SIG-M5 (cell line): Measurements from ENCODE around the gene NXF3.
"Not testable (repeated sequence)": the region's sequence is repeated elsewhere in the genome, so short reads cannot be mapped to it uniquely, and the experiment has no call there.

Source experiments
- DNase-seq: peaks from one replicate; lab custom pipeline; 2025; lab: John Stamatoyannopoulos, UW

The NXF3 gene, protein sequence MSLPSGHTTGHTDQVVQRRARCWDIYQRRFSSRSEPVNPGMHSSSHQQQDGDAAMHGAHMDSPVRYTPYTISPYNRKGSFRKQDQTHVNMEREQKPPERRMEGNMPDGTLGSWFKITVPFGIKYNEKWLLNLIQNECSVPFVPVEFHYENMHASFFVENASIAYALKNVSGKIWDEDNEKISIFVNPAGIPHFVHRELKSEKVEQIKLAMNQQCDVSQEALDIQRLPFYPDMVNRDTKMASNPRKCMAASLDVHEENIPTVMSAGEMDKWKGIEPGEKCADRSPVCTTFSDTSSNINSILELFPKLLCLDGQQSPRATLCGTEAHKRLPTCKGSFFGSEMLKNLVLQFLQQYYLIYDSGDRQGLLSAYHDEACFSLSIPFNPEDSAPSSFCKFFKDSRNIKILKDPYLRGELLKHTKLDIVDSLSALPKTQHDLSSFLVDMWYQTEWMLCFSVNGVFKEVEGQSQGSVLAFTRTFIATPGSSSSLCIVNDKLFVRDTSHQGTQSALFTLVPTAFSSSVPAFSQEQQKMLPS

DNA sequence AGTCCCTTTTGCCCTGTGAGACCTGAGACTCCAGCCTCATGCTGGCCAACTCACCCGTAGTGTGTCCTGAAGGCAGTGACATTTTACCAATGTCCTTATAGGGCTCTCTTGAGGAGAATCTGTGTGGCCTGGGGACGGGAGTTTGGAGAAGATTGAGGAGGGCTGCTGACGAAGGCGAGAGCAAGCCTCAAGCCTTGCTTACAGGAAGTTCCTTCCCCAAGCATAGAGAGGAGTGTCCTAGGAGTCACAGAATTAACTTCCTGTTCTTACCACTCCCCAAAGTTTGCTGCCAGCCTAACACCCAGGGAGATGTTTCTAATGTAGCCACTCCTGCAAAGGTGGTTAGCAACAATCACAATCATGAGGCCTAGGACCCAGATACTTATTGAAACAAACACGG, at the start of gene NXF3:
Gene NXF3 (minus strand): TSS at position 202 of the 400 bp plus-strand sequence. CDS start 120 bp downstream, at position 82.
- DNase-seq = peak; percentile 30

DNA sequence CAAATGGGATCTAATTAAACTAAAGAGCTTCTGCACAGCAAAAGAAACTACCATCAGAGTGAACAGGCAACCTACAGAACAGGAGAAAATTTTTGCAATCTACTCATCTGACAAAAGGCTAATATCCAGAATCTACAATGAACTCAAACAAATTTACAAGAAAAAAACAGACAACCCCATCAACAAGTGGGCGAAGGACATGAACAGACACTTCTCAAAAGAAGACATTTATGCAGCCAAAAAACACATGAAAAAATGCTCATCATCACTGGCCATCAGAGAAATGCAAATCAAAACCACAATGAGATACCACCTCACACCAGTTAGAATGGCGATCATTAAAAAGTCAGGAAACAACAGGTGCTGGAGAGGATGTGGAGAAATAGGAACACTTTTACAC, 43.6 kb upstream of the NXF3 start:
- not testable (repeated sequence) for DNase-seq

DNA sequence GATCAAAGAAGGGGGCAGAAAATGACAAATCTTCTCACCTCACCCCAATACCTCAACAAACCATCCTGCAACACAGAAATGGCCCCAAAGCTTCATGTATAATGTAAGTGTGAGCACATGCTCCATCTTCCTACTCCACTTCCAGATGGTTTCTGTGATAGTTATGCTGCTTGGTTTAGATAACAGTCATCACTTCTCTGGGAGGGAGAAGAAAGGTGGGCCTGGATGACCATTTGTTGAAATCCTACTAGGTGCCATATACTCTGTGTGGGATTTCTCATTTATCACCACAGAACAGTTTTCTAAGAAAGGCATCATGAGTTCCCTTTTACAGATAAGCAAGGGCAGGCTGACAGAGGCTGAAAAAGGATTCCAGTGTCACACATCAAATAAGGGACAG, 31.3 kb upstream of the NXF3 start:
- no peak for DNase-seq

DNA sequence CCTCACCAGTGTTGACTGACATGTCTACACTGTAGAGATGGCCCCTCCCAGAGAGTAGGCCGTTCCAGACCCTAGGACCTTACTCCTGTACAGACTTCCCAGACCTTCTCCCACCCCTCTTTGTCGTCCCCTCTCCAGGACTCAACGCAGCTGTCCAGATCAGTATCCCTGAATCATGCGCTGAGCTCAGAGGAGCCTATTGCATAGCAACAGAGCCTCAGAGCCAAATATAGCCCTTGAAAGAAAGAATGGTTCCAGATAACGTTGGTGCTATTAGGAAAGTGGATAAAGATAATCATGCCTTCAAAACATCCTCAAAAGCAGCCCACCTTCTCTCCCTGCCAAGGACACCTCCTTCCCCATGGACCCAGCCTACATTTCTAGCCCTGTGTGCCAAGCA, 27.8 kb upstream of the NXF3 start:
- no peak for DNase-seq

DNA sequence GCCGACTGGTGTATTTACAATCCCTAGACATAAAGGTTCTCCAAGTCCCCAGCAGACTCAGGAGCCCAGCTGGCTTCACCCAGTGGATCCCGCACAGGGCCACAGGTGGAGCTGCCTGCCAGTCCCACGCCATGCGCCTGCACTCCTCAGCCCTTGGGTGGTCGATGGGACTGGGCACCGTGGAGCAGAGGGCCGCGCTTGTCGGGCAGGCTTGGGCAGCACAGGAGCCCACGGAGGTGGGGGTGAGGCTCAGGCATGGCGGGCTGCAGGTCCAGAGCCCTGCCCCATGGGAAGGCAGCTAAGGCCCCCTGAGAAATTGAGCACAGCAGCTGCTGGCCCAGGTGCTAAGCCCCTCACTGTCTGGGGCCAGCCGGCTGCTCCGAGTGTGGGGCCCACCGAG, 24.0 kb upstream of the NXF3 start:
- not testable (repeated sequence) for DNase-seq

DNA sequence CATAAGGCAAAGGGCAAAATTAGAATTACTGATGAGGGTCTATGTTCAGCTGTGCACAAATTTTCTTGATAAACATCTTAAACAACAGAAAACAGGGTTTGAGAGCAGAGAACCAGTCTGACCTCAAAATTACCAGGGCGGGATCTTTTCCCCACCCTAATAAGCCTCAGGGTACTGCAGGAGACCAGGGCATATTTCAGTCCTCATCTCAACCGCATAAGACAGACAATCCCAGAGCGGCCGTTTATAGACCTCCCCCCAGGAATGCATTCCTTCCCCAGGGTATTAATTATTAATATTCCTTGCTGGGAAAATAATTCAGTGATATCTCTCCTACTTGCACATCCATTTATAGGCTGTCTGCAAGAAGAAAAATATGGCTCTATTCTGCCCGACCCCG, 16.6 kb upstream of the NXF3 start:
- not testable (repeated sequence) for DNase-seq

DNA sequence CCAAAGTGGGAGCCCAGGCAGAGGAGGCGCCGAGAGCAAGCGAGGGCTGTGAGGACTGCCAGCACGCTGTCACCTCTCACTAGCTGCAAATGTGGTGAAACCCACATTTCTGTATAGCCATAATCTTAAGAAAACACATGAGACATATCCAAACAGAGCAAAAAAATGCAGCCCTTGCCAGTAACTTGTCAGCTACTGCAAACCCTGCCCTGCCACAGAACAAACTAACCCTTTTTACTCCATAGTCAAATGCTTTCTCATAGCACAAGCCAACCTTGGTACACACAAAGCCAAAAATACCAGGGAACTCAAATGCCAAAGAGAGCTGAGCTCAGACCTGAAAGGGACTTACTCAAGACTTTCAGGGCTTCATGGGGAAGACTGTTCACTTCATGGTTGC, 14.9 kb upstream of the NXF3 start:
- no peak for DNase-seq

DNA sequence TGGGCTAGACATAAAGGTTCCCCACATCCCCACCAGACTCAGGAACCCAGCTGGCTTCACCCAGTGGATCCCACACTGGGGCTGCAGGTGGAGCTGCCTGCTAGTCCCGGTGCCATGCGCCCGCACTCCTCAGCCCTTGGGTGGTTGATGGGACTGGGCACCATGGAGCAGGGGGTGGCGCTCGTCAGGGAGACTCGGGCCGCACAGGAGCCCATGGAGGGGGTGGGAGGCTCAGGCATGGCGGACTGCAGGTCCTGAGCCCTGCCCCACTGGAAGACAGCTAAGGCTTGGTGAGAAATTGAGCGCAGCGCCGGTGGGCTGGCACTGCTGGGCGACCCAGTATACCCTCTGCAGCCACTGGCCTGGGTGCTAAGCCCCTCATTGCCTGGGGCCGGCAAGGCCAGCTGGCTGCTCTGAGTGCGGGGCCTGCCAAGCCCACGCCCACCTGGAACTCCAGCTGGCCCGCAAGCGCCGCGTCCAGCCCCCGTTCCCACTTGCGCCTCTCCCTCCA, 14.3 kb upstream of the NXF3 start:
- DNase-seq = not testable (repeated sequence)

DNA sequence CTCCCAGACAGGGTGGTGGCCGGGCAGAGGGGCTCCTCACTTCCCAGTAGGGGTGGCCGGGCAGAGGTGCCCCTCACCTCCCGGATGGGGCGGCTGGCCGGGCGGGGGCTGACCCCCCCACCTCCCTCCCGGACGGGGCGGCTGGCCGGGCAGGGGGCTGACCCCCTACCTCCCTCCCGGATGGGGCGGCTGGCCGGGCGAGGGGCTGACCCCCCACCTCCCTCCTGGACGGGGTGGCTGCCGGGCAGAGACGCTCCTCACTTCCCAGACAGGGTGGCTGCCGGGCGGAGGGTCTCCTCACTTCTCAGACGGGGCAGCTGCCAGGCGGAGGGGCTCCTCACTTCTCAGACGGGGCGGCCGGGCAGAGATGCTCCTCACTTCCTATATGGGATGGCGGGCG, 11.4 kb upstream of the NXF3 start:
- not testable (repeated sequence) for DNase-seq

DNA sequence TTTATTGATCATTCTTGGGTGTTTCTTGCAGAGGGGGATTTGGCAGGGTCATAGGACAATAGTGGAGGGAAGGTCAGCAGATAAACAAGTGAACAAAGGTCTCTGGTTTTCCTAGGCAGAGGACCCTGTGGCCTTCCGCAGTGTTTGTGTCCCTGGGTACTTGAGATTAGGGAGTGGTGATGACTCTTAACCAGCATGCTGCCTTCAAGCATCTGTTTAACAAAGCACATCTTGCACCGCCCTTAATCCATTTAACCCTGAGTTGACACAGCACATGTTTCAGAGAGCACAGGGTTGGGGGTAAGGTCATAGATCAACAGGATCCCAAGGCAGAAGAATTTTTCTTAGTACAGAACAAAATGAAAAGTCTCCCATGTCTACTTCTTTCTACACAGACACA, 10.9 kb upstream of the NXF3 start:
- DNase-seq = not testable (repeated sequence)

DNA sequence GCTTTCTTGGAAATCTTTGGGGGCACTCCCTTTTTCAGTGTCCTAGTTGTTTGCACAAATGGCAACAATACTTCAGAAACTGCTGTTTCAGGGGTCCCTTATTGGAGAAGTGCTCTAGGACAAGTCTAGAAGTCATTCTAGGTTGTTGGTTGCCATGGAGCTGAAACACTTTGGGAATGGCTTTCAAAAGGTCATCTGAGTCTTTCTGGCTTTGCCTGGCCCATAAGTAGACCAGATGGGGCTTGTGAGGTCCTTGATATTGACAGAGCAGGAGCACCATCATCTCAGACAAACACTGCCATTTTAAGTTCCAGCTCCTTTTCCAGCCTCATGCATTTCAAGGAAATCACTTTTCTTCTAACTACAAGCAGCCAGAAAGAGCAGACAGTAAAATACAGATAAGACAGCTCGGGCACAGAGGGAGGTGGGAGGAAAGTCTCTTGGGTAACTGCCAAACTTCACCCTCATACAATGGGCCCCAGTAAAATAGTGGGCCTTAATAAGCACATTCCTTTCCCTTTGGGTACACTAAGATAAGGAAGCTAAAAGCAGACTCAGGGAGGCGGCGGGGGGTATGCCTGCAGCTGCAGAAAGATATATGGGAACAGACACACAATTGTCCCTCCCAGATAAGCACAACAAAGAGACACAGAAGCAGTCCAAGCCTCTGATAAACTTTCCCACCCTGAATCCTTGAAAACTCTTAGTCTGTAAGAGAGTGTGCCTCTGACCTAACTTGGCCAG, 8.5 kb upstream of the NXF3 start:
- no peak for DNase-seq

DNA sequence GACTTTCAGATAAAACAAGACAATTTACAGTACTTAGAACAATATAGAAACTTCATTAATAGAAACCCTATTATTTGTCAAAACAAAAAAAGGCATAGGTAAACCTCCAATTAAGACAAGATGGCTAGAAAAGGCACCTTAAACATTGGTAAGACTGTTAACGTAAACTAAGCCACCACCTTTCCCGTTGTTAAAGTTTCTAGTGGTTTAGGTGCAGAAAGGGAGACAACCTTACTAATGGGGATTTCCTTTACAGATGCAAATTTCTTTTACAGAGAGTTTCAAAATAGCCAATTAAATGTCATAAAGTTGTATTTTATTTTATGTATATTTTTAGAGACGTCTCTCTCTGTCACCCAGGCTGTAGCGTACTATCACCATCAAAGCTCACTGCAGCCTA, 7.5 kb upstream of the NXF3 start:
- no peak for DNase-seq

DNA sequence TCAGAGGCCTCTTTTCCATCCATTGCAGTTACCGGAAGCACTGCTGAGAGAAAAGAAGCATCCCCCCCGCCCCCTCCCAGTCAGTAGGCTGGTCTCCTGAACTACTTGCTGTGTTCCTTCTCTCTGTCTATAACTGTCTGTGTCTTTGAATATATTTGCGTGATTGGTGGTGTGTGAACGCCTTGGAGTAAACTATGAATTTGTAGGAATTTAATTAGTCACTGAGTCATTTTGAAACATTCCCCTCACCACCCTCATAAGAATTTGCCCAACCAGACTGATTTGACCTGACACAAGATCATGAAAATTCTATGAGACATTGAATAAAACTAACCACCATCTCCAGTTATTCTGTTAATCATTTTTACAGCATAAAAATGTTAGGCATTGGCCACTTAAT, 6.7 kb upstream of the NXF3 start:
- DNase-seq = no peak

DNA sequence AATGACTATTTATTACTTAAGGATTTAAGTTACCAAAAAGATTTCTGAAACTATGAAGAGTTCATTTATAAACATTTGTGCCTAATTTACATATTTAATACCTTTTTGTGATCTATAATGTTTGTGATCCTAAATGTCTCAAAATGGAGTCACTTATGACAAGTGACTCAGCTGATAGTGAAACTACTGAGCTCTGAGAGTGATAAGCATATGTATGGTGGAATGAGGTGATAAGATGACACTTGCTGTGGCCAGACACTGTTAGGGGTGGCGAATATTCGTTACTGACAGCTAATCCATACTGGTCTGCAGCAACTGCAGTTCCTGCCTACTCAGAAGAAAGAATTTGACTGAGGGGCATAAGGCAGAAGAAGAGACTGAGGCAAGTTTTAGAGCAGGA, 5.5 kb upstream of the NXF3 start:
- DNase-seq = no peak

DNA sequence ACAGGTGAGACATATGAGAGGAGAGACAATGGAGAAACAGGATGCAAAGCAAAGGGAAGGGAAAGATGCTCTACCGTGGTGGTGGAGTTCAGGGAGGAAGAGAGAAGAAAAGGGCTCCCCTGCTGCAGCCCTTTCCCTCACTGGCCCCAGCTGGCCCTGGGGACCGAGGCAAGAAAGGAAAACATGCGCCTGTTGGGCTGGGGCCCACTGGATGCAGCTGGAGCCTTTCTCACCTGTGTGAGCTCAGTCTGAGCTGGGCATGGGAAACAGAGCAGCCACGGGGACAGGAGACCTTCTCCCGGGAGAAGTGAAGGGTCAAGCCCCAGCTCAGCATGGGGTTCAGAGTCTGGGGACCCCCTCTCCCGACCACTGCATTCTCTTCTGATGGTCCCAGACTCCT, 11.9 kb downstream of the NXF3 start:
- no peak for DNase-seq

DNA sequence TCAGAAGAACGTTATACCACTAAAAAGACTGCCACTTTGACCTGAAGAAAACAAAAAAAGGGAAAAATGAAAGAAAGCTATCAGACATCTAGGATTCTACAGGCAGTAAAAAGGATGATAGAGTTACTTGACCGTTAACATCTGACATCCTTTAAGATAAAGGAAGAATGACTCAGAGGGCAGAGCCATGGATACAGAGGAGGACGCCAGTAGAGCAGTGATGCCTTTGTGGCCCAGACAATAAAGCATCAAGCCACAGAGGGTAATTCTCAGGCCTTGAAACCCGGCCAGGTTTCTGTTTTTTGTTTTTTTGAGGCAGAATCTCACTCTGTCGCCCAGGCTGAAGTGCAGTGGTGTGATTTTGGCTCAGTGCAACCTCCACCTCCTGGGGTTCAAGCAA, 19.5 kb downstream of the NXF3 start:
- DNase-seq = no peak

DNA sequence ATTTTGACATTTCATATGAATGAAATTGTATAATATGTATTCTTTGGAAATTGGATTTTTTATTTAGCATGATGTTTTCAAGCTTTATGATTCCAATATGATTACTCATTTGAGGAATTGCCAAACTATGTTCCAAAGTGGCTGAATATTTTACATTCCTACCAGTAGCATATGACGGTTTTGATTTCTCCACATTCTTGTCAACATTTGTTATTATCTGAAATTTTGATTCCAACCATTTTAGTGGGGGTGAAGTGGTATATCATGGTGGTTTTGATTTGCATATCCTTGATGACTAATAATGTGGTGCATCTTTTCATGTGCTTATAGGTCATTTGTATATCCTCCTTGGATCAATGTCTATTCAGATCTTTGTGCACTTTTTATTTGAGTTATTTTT, 26.3 kb downstream of the NXF3 start:
- no peak for DNase-seq

DNA sequence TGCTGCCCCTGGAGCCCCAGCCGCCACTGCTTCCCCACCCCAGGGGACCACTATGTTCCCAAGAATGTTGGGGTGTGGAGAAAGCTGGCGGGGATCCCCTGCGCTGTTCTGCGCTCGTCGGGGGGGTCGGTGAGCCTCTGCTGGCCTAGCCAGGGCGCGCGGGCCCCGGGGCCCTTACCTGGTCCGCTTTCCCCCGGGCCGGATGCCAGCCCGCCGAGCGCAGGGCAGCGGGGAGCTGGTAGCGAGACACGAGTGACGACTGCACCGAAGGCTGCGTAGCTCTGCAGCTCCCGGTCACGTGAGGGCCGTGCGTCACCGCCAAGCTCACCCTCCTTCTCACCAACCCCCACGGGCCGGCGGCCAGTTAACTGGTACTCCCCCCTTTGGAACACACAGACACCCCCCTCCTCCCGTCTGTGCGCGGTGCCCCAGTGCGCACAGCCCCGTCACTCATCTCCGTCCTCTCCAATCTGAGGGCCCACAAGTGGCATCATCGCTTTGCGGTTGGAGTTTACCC, 29.0 kb downstream of the NXF3 start, which contains the start of gene BEX1:
Gene BEX1 (minus strand): TSS at position 254 of the 517 bp plus-strand sequence. CDS start 897 bp downstream, outside the sequence.
- peak; percentile 20 for DNase-seq

DNA sequence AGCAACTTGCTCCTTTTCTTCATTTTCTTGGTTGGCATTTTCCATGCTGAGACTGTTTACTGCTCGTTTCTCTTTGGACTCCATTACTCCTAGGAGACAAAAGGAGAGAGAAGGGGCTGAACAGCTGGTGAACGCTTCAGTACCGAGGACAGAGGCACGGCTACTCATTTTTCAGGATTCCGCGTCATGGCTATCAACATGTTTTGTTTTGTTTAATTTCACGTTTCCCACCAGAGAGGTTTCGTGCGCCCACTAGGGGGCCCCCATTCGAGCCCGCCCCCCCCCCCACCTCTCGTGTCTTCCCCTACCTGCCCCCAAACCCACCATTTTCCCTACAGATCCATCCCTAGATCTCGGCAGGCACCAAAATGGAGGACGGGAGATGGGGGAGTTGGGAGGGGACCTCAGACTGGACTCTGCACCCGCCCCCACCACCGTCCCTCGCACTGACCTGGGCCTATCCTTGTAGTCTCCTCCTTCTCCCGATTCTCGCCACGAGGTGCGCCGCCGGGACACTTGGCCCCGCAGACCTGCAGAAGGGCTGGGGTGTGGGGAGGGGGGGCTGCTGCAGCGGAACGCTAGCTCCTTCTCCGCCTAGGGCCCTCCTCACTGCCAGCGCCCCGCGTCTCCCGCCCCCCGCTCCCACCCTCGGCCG, 29.6 kb downstream of the NXF3 start:
- no peak for DNase-seq

DNA sequence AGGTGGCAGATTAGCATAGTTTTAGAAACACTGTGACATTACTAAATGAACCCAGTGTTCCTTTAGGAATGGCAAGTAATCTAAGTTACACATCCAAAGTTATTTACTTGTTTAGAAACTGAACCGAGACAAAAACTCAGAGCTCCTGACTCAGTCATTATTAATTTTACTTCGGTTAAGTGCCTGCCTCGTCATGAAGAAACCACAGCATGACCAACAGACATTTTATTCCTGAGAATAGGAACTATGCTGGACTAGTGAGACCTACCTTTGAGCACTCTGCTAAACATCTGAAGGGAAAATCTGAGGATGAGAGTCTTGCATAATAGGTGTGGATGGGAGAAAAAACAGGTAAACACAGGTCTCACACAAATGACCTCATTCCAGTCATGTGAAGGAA, 31.5 kb downstream of the NXF3 start:
- no peak for DNase-seq

DNA sequence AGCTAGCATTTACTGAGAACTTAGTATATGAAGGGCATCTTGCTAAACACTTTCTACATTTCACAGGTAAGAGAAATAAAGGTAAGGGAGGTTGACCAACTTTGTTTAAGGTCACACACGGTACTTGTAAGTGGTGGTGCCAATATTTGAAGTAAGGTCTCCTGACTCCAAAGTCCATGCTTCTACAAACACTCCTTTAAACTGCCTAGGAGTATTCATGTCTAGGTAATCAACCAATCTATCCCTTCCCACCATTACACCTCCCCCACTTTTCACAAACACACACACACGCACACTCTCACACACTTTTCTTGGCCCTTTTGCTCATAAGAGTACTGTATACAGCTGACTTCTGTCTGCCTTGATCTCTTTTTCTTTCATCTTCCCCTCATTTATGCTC, 36.0 kb downstream of the NXF3 start:
- no peak for DNase-seq

DNA sequence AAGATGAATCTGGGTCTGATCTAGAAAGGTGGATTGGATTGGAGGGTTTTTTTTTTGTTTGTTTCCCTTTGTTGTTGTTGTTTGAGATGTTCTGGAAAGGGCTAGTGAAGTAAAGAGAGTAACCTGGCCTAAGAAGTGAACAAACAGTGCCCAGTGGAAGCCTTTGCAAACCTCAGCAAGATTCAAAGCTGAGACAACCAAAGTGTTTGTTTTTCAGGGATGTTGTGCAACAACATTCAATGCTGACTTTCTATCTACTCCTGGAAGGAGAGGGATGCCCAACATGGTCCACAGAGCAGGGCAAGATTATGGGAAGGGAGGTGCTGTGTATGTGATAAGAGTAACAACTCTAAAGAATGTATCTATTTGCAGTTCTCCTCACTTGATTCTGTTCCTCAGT, 40.3 kb downstream of the NXF3 start:
- no peak for DNase-seq
